Thoracic aorta (tissue), 2 donors: ENCODE measurements around the gene CFAP161. TPM values are rescaled to one million over a fixed set of nuclear protein-coding genes. Genes with fewer than 3 reads are reported as not detected.

Experiments
- ATAC-seq: fragments of 150-250 bp; one replicate; pipeline ENCODE4 v1.8.0; 2017; ENCODE audit warnings: low read depth; ENCODE audit not compliant: insufficient number of reproducible peaks, low FRiP score
- DNase-seq: peaks from one replicate; pipeline ENCODE4 v3.0.0-alpha.2; 2020; ENCODE audit warnings: low spot score
- H3K27ac ChIP-seq, 2 donors: fragments of 200-600 bp; sonication (generic); 1 replicate in 1 of 2; 2 replicates in 1 of 2; pipeline ENCODE4 v1.5.1; 2016; ENCODE audit warnings: mild to moderate bottlenecking in 2 of 2, moderate library complexity in 2 of 2
- H3K27me3 ChIP-seq: fragments of 200-600 bp; sonication (generic); replicated peaks from 2 replicates; pipeline ENCODE4 v1.6.0; 2016; ENCODE audit warnings: mild to moderate bottlenecking; ENCODE audit not compliant: insufficient read depth
- H3K36me3 ChIP-seq: fragments of 200-600 bp; sonication (generic); one replicate; pipeline ENCODE4 v1.5.1; 2016
- H3K4me1 ChIP-seq, 2 donors: fragments of 200-600 bp; sonication (generic); 1 replicate in 1 of 2; 2 replicates in 1 of 2; pipeline versions ENCODE4 v1.5.1 to v1.6.0; 2016; ENCODE audit warnings: low read depth in 2 of 2, mild to moderate bottlenecking in 1 of 2; ENCODE audit not compliant: control insufficient read depth in 1 of 2
- H3K4me3 ChIP-seq: fragments of 200-600 bp; sonication (generic); 2 replicates; pipeline ENCODE4 v1.5.1; 2016; ENCODE audit warnings: mild to moderate bottlenecking
- H3K9me3 ChIP-seq: fragments of 200-600 bp; sonication (generic); 2 replicates; pipeline ENCODE4 v1.5.1; 2016
- CTCF ChIP-seq: fragments of 200-600 bp; sonication (generic); IDR thresholded peaks from one replicate; pipeline ENCODE4 v1.5.1; 2019; ENCODE audit warnings: antibody characterized with exemption
- total RNA-seq, 2 donors: library from RNA; depleted of rRNA; stranded (reverse); fragments of >200 nt; gene quantifications; one replicate each; pipeline versions ENCODE4 v1.1.0 to v1.2.3, GENCODE V29; 2016

Gene CFAP161
- total RNA-seq, 2 donors from 2014 or later: 1.1 TPM; not detected in 1

GRCh38 chr15:81107889-81108288, 26.2 kb upstream of the CFAP161 start:
- H3K36me3 ChIP-seq: no peaks in the 10 kb centered on the region

GRCh38 chr15:81108427-81108826, 25.6 kb upstream of the CFAP161 start:
- ATAC-seq (no peak), DNase-seq (no peak)
- H3K4me1 ChIP-seq: no peaks in the 10 kb centered on the region
- no peaks in the 10 kb centered on the region for H3K27me3 ChIP-seq
- H3K9me3 ChIP-seq: no peaks in the 10 kb centered on the region
- H3K36me3 ChIP-seq: no peaks in the 10 kb centered on the region
- TF ChIP-seq CTCF: peak; percentile 6
- H3K4me3 ChIP-seq: no peak overlapping the region
- H3K27ac ChIP-seq: no peak overlapping the region

More at GRCh38 chr15:81107889-81108288, 26.2 kb upstream of the CFAP161 start:
- TF ChIP-seq CTCF: no peak
- no peaks in the 10 kb centered on the region for H3K9me3 ChIP-seq
- H3K4me1 ChIP-seq: no peaks in the 10 kb centered on the region
- H3K27ac ChIP-seq: no peak overlapping the region
- no peak overlapping the region for H3K4me3 ChIP-seq
- H3K27me3 ChIP-seq: no peaks in the 10 kb centered on the region
- ATAC-seq (no peak), DNase-seq (no peak)

GRCh38 chr15:81111018-81111417, 23.1 kb upstream of the CFAP161 start:
- H3K4me1 ChIP-seq: no peaks in the 10 kb centered on the region
- no peak for TF ChIP-seq CTCF
- no peak for DNase-seq
- no peaks in the 10 kb centered on the region for H3K36me3 ChIP-seq
- no peaks in the 10 kb centered on the region for H3K27me3 ChIP-seq
- no peak overlapping the region for H3K4me3 ChIP-seq
- H3K27ac ChIP-seq: no peak overlapping the region
- no peak for ATAC-seq
- H3K9me3 ChIP-seq: no peaks in the 10 kb centered on the region

GRCh38 chr15:81111510-81112470, 22.3 kb upstream of the CFAP161 start:
- Histone ChIP-seq H3K4me3 (no peak overlapping the region), H3K9me3 (no peaks in the 10 kb centered on the region), H3K4me1 (no peaks in the 10 kb centered on the region), H3K27me3 (no peaks in the 10 kb centered on the region), H3K36me3 (no peaks in the 10 kb centered on the region), H3K27ac (no peak overlapping the region)
- DNase-seq (no peak), ATAC-seq (no peak)
- no peak for TF ChIP-seq CTCF

- no peaks in the 10 kb centered on the region for H3K27me3 ChIP-seq
- no peaks in the 10 kb centered on the region for H3K9me3 ChIP-seq
- no peak overlapping the region for H3K27ac ChIP-seq
- no peaks in the 10 kb centered on the region for H3K36me3 ChIP-seq
- no peak for ATAC-seq
- DNase-seq: no peak
- H3K4me3 ChIP-seq: no peak overlapping the region
- H3K4me1 ChIP-seq: no peaks in the 10 kb centered on the region
- no peak for TF ChIP-seq CTCF
Measured at GRCh38 chr15:81113204-81113657, 20.8 kb upstream of the CFAP161 start.
